ENCODE measurements around the gene CUZD1. TPM values are rescaled to one million over a fixed set of nuclear protein-coding genes. Genes with fewer than 3 reads are reported as not detected.

Gene CUZD1
- total RNA-seq, 1 experiment from 2014 or later = 17.2 TPM

- no peak overlapping the region for H2BK120ac ChIP-seq (ENCODE audit: low read depth, low read length, poor library complexity, severe bottlenecking)
- H4K5ac ChIP-seq (ENCODE audit: insufficient read length, low read depth, low read length) = no peak overlapping the region
- H3K14ac ChIP-seq (ENCODE audit: insufficient read depth, low read length) = no peak overlapping the region
- Mint-ChIP-seq H3K27ac (no peak overlapping the region), H3K36me3 (ENCODE audit: insufficient read depth in 1 of 3, low read depth in 3 of 3) (peaks cover 28 to 84% (median 56%) of the 10 kb centered on the region in 3 experiments; a peak in 6 of 7 replicates), H3K27me3 (ENCODE audit: low read depth) (no peaks in the 10 kb centered on the region), H3K4me1 (peaks cover 2 to 4% of the 10 kb centered on the region in 2 experiments; a peak in 2 of 4 replicates), H3K9me3 (no peaks in the 10 kb centered on the region), H3K4me3 (no peak overlapping the region)
- H3K23me2 ChIP-seq (ENCODE audit: insufficient read length, low read depth, low read length, poor library complexity, severe bottlenecking) = no peaks in the 10 kb centered on the region
- H3K4ac ChIP-seq (ENCODE audit: low read depth, low read length) = no peak overlapping the region
- no peaks in the 10 kb centered on the region for H3K27me3 ChIP-seq (ENCODE audit: insufficient read depth, low read length)
- H2AFZ ChIP-seq (ENCODE audit: low read length) = no peak overlapping the region
- H3K79me2 ChIP-seq (ENCODE audit: insufficient read depth, low read length) = no peaks in the 10 kb centered on the region; the same call in 1 of the 2 replicates
- no peaks in the 10 kb centered on the region for H4K20me1 ChIP-seq (ENCODE audit: control insufficient read depth, insufficient read depth, insufficient read length)
- no peaks in the 10 kb centered on the region for H3K79me1 ChIP-seq (ENCODE audit: insufficient read depth, low read depth, low read length, poor library complexity, severe bottlenecking)
- H3K23ac ChIP-seq (ENCODE audit: insufficient read length, low read depth, low read length) = no peak overlapping the region
- H3K27ac ChIP-seq (ENCODE audit: insufficient read length, low read depth, low read length) = no peak overlapping the region
- no peak overlapping the region for H3T11ph ChIP-seq (ENCODE audit: low read length)
- H2BK15ac ChIP-seq (ENCODE audit: low read depth, low read length) = no peak overlapping the region
- no CpG with 5 or more reads among the region's 2 CpGs for WGBS (ENCODE audit: extremely low coverage, insufficient read length, low lambda C conversion rate)
- H2BK20ac ChIP-seq (ENCODE audit: low read depth, low read length, poor library complexity, severe bottlenecking) = no peak overlapping the region
- no peak overlapping the region for H3K9ac ChIP-seq (ENCODE audit: extremely low read depth, insufficient read length, low read length)
- no peak overlapping the region for H2BK12ac ChIP-seq (ENCODE audit: insufficient read length, low read depth, low read length)
- no peaks in the 10 kb centered on the region for H3K9me3 ChIP-seq (ENCODE audit: control insufficient read depth, low read depth, low read length)
- H3K4me1 ChIP-seq (ENCODE audit: insufficient read depth, low read length) = no peaks in the 10 kb centered on the region
- H4K8ac ChIP-seq (replicated peaks; ENCODE audit: insufficient read length, low read depth, low read length) = no peak overlapping the region
- no peak overlapping the region for H3K18ac ChIP-seq (ENCODE audit: insufficient read length, low read depth, low read length)
- no peak overlapping the region for H4K91ac ChIP-seq (ENCODE audit: insufficient read length, low read depth, low read length)
- no peak for DNase-seq
- TF ChIP-seq CTCF (conservative IDR thresholded peaks at IDR 0.05) = no peak
- no peak overlapping the region for H2BK5ac ChIP-seq (ENCODE audit: insufficient read length, low read length)
- no peak overlapping the region for H3K56ac ChIP-seq (ENCODE audit: insufficient read length, low read depth, low read length)
- no peak overlapping the region for H3K4me2 ChIP-seq (ENCODE audit: insufficient read depth, insufficient read length, low read length)
- no peak overlapping the region for H2AK5ac ChIP-seq (ENCODE audit: insufficient read length, low read length)
Measured at GRCh38 chr10:122835908-122836307, 9.7 kb downstream of the CUZD1 start.

Measured in H9 (cell line).